Gastroesophageal sphincter (tissue), 4 donors: Measurements from ENCODE around the gene UNKL. TPM values are rescaled to one million over a fixed set of nuclear protein-coding genes. Genes with fewer than 3 reads are reported as not detected.

Experiments used
- ATAC-seq: fragments of 150-250 bp; one replicate; pipeline ENCODE4 v1.9.1; 2016; ENCODE audit warnings: mild to moderate bottlenecking, moderate library complexity
- H3K27ac ChIP-seq, 4 donors: fragments of 200-600 bp; sonication (generic) in 3 of 4; 1 replicate in 3 of 4; 2 replicates in 1 of 4; pipeline ENCODE4 v1.5.1; 2016 to 2019
- H3K27me3 ChIP-seq: fragments of 200-600 bp; sonication (generic); one replicate; pipeline ENCODE4 v1.5.1; 2019
- H3K36me3 ChIP-seq, 2 donors: fragments of 200-600 bp; sonication (generic); one replicate each; pipeline ENCODE4 v1.5.1; 2019; ENCODE audit warnings: control low read depth in 1 of 2
- H3K4me1 ChIP-seq, 3 donors: fragments of 200-600 bp; sonication (generic); 1 replicate in 2 of 3; 2 replicates in 1 of 3; pipeline ENCODE4 v1.5.1; 2016 to 2019; ENCODE audit warnings: control low read depth in 2 of 3
- H3K4me3 ChIP-seq, 2 donors: fragments of 200-600 bp; sonication (generic); one replicate each; pipeline ENCODE4 v1.5.1; 2019; ENCODE audit warnings: mild to moderate bottlenecking in 1 of 2, moderate library complexity in 1 of 2
- H3K9me3 ChIP-seq, 3 donors: fragments of 200-600 bp; sonication (generic); one replicate each; pipeline ENCODE4 v1.5.1; 2017 to 2019; ENCODE audit warnings: control low read depth in 2 of 3
- EP300 ChIP-seq: sonication (generic); formaldehyde crosslinking; IDR thresholded peaks from one replicate; pipeline ENCODE4 v1.6.1; 2017; ENCODE audit warnings: antibody characterized with exemption, mild to moderate bottlenecking
- POLR2A ChIP-seq, 2 donors: fragments of 450-650 bp; IDR thresholded peaks; one replicate each; pipeline ENCODE4 v1.6.1; 2017; ENCODE audit warnings: antibody characterized with exemption in 2 of 2, mild to moderate bottlenecking in 2 of 2, moderate library complexity in 1 of 2
- POLR2AphosphoS5 ChIP-seq: sonication (generic); formaldehyde crosslinking; IDR thresholded peaks from one replicate; pipeline ENCODE4 v1.6.1; 2017; ENCODE audit warnings: antibody characterized with exemption
- WGBS, 2 donors: methylation state at CpG; one replicate each; pipeline ENCODE4 v1.1.5; 2018; ENCODE audit warnings: low coverage in 1 of 2; 5-methylcytosine and 5-hydroxymethylcytosine counted together
- total RNA-seq, 4 donors: library from RNA; depleted of rRNA; stranded (reverse); fragments of >200 nt; gene quantifications; one replicate each; pipeline ENCODE4 v1.1.0, GENCODE V29; 2016
- TF ChIP-seq, protein P1 (sequence below), 4 experiments: fragments of 200-600 bp in 2 of 4; fragments of 450-650 bp in 2 of 4; sonication (generic) in 1 of 4; IDR thresholded peaks; one replicate each; pipeline ENCODE4 v1.5.1; 2017 to 2019; ENCODE audit warnings: antibody characterized with exemption in 4 of 4, mild to moderate bottlenecking in 2 of 4, moderate library complexity in 2 of 4

UNKL gene
- total RNA-seq, 4 donors from 2014 or later, result 12.3 to 29.4 (median 16.4) TPM

DNA sequence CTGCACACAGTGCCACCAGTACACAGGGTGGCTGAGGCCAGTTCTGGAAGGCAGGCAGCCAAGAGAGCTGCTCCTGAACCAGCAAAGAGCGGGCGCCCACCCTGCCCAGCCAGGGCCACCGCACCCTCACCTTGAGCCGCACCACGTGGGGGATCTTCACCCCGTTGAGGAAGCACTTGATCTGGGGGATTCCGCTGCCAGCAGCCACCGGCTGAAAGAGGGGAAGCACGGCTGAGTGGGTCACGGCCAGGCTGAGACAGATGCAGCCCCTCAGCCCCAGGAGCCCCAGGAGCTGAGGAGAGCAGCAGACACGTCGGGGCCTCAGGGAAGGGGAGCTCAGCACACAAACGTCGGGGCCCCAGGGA lies 44.5 kb upstream of the UNKL start:
- H3K9me3 ChIP-seq, result no peaks in the 10 kb centered on the region
- H3K27ac ChIP-seq, result no peak overlapping the region
- no peaks in the 10 kb centered on the region for H3K4me1 ChIP-seq
- TF ChIP-seq EP300 (no peak), POLR2A (IDR thresholded peaks at IDR 0.05) (no peak), POLR2AphosphoS5 (no peak)
- TF ChIP-seq, protein P1, sequence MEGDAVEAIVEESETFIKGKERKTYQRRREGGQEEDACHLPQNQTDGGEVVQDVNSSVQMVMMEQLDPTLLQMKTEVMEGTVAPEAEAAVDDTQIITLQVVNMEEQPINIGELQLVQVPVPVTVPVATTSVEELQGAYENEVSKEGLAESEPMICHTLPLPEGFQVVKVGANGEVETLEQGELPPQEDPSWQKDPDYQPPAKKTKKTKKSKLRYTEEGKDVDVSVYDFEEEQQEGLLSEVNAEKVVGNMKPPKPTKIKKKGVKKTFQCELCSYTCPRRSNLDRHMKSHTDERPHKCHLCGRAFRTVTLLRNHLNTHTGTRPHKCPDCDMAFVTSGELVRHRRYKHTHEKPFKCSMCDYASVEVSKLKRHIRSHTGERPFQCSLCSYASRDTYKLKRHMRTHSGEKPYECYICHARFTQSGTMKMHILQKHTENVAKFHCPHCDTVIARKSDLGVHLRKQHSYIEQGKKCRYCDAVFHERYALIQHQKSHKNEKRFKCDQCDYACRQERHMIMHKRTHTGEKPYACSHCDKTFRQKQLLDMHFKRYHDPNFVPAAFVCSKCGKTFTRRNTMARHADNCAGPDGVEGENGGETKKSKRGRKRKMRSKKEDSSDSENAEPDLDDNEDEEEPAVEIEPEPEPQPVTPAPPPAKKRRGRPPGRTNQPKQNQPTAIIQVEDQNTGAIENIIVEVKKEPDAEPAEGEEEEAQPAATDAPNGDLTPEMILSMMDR (IDR thresholded peaks at IDR 0.05), result no peak
- H3K4me3 ChIP-seq, result no peak overlapping the region
- 60% methylated on average over 2 of the region's 14 CpGs; no CpG with 5 or more reads in 1 of the 2 donors for WGBS, 2 donors
- peaks cover 0 to 90% of the 10 kb centered on the region in 2 donors for H3K36me3 ChIP-seq
- no peaks in the 10 kb centered on the region for H3K27me3 ChIP-seq
- no peak for ATAC-seq

- TF ChIP-seq EP300, result no peak
- TF ChIP-seq POLR2AphosphoS5, result no peak
- TF ChIP-seq, protein P1 (IDR thresholded peaks at IDR 0.05), result no peak
- TF ChIP-seq POLR2A (IDR thresholded peaks at IDR 0.05), result no peak
- ATAC-seq, result no peak
- H3K36me3 ChIP-seq, result peaks cover 0 to 90% of the 10 kb centered on the region in 2 donors
- H3K9me3 ChIP-seq, result no peaks in the 10 kb centered on the region
- no peaks in the 10 kb centered on the region for H3K27me3 ChIP-seq
- no peak overlapping the region for H3K27ac ChIP-seq
- H3K4me1 ChIP-seq, result no peaks in the 10 kb centered on the region
- WGBS, 2 donors, result 94% methylated on average over 10 of the region's 26 CpGs; no CpG with 5 or more reads in 1 of the 2 donors
- H3K4me3 ChIP-seq, result no peak overlapping the region
Measured at GRCh38 chr16:1458336-1458976, 44.0 kb upstream of the UNKL start.

DNA sequence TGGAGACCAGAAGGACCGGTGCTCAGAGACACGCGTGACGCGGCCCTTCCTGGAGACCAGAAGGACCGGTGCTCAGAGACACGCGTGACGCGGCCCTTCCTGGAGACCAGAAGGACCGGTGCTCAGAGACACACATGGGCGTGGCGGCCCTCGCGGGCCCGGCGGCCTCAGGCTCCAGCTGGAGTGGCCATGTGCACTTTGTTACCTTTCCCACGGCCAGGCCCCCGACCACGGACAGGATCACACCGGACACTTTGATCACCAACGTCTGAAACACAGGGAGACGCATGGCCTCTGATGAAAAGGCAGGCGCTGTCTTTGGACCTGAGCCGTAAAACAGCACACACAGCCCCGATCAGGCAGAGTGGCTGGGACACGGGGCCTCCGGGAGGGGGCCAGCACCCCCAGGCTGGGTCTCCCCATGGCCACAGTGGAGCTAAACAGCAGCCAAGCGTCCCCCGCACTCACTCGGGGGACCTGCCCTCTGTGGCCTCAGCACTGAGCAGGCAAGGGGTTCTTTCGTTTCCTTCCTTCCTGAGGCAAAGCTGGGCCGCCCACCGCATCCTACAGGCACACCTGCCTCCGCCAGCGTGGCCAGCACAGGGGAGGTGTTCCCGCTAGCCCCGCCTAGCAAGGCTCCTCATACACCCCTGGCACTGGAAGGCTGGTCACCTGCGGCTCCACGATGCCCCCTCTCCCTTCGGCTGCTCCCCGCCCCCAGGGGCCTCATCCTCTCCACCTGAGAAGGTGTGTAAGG lies 43.2 kb upstream of the UNKL start:
- TF ChIP-seq POLR2AphosphoS5, result no peak
- TF ChIP-seq, protein P1 (IDR thresholded peaks at IDR 0.05), result no peak
- TF ChIP-seq POLR2A (IDR thresholded peaks at IDR 0.05), result no peak
- no peak for TF ChIP-seq EP300
- WGBS, 2 donors, result 86 to 96% methylated on average over 5 of the region's 42 CpGs
- Histone ChIP-seq H3K27me3 (no peaks in the 10 kb centered on the region), H3K27ac (no peak overlapping the region), H3K36me3 (peaks cover 0 to 90% of the 10 kb centered on the region in 2 donors), H3K4me3 (no peak overlapping the region), H3K9me3 (no peaks in the 10 kb centered on the region), H3K4me1 (no peaks in the 10 kb centered on the region)
- ATAC-seq, result no peak

DNA sequence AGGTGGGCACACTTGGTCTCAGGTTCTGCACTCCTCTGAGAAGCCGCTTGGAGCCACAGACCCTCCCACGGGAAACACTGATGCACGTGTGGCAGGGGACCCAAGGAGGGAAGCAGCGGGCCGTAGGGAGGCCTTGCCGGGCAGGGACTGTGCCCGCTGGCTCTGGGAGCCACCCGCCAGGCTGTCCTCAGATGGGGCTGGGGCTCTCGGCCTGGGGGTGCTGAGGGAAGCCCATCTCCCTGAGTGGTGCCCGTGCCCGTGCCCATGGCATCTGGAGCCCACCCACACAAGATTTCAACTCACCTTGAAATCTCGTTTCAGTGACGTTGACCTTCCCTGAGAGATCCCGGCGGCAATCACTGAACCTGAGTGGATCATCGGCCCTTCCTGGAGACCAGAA lies 42.4 kb upstream of the UNKL start:
- H3K27ac ChIP-seq, result no peak overlapping the region
- peaks cover 0 to 96% of the 10 kb centered on the region in 2 donors for H3K36me3 ChIP-seq
- H3K4me1 ChIP-seq, result no peaks in the 10 kb centered on the region
- H3K4me3 ChIP-seq, result no peak overlapping the region
- TF ChIP-seq POLR2AphosphoS5 (no peak), EP300 (no peak), POLR2A (IDR thresholded peaks at IDR 0.05) (no peak)
- TF ChIP-seq, protein P1 (IDR thresholded peaks at IDR 0.05), result no peak
- no peaks in the 10 kb centered on the region for H3K9me3 ChIP-seq
- H3K27me3 ChIP-seq, result no peaks in the 10 kb centered on the region
- no peak for ATAC-seq
- WGBS, 2 donors, result 100% methylated on average over 2 of the region's 16 CpGs; no CpG with 5 or more reads in 1 of the 2 donors
